HEK293T (cell line): ENCODE data around the gene COIL.

ENCODE experiments used
- ARNT ChIP-seq: fragments of 450-650 bp; IDR thresholded peaks from 2 replicates; pipeline ENCODE4 v1.6.1; 2017; ENCODE audit warnings: mild to moderate bottlenecking
- BHLHE40 ChIP-seq: fragments of 450-650 bp; IDR thresholded peaks from 2 replicates; pipeline ENCODE4 v1.6.1; 2016; ENCODE audit warnings: mild to moderate bottlenecking, moderate library complexity, borderline replicate concordance
- ELF4 ChIP-seq: fragments of 450-650 bp; IDR thresholded peaks from 2 replicates; pipeline ENCODE4 v1.6.1; 2017; ENCODE audit warnings: antibody characterized with exemption
- FOXK2 ChIP-seq: fragments of 450-650 bp; IDR thresholded peaks from 2 replicates; pipeline ENCODE4 v1.6.1; 2016; ENCODE audit warnings: mild to moderate bottlenecking
- FOXM1 ChIP-seq: fragments of 450-650 bp; IDR thresholded peaks from 2 replicates; pipeline ENCODE4 v1.6.1; 2017; ENCODE audit warnings: mild to moderate bottlenecking, borderline replicate concordance
- L3MBTL2 ChIP-seq: fragments of 450-650 bp; conservative IDR thresholded peaks from 2 replicates; pipeline ENCODE4 v1.6.1; 2016; ENCODE audit warnings: mild to moderate bottlenecking
- NFRKB ChIP-seq: fragments of 450-650 bp; IDR thresholded peaks from 2 replicates; pipeline ENCODE4 v1.6.1; 2016; ENCODE audit warnings: mild to moderate bottlenecking, moderate library complexity
- SP1 ChIP-seq: fragments of 450-650 bp; IDR thresholded peaks from 2 replicates; pipeline ENCODE4 v1.6.1; 2017
- SUZ12 ChIP-seq: fragments of 450-650 bp; IDR thresholded peaks from 2 replicates; pipeline ENCODE4 v1.6.1; 2016; ENCODE audit warnings: mild to moderate bottlenecking
- TARDBP ChIP-seq: fragments of 450-650 bp; IDR thresholded peaks from 2 replicates; pipeline ENCODE4 v1.6.1; 2016
- TF ChIP-seq, protein P1 (sequence below): fragments of 450-650 bp; IDR thresholded peaks from 2 replicates; pipeline ENCODE4 v1.6.1; 2016

DNA sequence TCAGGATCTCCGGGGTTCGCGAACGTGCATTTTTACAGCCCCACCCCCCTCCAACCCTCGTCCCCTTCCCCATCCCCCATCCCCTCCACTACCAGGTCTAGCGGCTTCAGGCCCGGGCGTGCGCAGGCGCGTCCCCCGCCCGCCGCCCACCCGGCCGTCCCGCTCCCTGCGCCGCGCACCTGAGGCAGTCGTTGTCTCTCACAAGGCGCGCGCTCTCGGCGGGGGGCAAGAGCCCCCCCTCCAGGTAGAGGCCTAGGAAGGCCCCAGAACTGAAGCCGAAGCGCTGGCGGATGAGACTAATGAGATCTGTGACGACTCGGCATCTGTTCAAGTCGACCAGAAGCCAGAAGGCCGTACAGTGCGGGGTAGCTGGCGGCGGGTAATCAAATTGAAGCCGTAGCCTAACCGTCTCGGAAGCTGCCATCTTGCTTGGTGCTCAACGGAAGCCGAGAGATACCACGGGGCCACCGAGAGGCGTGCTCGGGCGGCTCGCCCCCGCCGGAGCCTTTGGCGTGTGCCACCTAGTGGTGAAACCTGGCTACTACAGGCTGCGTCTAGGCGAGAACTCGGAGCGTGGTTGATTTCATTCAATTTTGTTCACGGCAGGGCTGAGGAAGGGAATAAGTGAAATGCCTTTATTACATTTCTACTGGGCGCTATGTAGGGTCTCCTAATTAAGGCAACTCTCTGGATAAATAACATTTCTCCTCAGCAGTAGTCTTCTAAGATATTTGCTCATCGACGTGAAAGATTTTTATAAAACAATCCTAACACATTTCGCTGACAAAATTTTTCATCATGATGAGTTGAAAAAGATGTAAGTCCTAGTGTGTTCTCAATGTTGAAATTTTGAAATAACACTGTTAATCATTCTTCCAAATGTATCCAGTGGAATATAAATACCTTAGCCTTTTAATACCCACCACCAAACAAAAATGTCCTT is at the start of gene COIL:
- TF ChIP-seq SUZ12 = no peak
- TF ChIP-seq NFRKB = peak; percentile 87
- no peak for TF ChIP-seq FOXK2
- TF ChIP-seq L3MBTL2 = peak; percentile 87
- TF ChIP-seq, protein P1, sequence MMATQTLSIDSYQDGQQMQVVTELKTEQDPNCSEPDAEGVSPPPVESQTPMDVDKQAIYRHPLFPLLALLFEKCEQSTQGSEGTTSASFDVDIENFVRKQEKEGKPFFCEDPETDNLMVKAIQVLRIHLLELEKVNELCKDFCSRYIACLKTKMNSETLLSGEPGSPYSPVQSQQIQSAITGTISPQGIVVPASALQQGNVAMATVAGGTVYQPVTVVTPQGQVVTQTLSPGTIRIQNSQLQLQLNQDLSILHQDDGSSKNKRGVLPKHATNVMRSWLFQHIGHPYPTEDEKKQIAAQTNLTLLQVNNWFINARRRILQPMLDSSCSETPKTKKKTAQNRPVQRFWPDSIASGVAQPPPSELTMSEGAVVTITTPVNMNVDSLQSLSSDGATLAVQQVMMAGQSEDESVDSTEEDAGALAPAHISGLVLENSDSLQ = no peak
- TF ChIP-seq ELF4 = no peak
- TF ChIP-seq ARNT = no peak; the same call in 1 of the 2 replicates
- TF ChIP-seq SP1 = no peak; the same call in 1 of the 2 replicates
- TF ChIP-seq TARDBP = no peak
- TF ChIP-seq FOXM1 = peak; percentile 94
- no peak for TF ChIP-seq BHLHE40
